ENCODE data around the gene MEIOSIN.

The MEIOSIN gene

GRCh38 chr19:45804140-45804958, 71.1 kb downstream of the MEIOSIN start:
- no peak for DNase-seq

DNA sequence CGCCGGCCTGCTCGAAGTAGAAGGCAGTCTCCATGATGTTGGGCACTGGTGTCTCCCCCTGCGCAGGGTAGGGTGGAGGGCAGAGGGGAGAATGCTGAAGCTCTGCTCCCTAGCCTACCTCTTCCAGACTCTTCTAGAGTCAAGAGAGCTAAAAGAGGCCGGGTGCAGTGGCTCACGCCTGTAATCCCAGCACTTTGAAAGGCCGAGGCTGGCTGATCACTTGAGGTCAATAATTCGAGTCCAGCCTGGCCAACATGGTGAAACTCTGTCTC, 71.7 kb downstream of the MEIOSIN start:
- DNase-seq, result no peak

GRCh38 chr19:45805719-45806118, 72.5 kb downstream of the MEIOSIN start:
- DNase-seq, result no peak

DNA sequence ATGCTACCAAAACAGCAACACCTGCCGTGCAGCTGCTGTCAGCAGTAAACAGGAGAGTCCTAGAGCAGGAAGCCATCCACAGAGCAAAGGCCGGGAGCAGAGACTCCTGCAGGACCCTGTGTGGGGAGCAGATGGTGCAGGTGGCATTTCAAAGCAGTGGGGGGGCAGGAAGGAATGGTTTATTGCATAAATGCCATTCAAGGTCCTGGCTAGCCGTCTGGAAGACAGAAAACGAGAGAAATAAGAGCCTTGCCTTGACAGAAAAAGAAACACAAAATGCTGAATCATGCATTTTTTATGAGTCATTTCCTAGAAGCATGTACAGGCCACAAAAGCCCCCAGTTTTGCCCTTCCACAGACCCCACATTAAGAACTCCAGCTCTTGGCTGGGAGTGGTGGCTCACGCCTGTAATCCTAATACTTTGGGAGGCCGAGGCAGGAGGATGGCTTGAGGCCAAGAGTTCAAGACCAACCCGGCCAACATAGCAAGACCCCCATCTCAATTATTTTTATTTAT, 76.5 kb downstream of the MEIOSIN start:
- DNase-seq, result peak; percentile 79 to 91

DNA sequence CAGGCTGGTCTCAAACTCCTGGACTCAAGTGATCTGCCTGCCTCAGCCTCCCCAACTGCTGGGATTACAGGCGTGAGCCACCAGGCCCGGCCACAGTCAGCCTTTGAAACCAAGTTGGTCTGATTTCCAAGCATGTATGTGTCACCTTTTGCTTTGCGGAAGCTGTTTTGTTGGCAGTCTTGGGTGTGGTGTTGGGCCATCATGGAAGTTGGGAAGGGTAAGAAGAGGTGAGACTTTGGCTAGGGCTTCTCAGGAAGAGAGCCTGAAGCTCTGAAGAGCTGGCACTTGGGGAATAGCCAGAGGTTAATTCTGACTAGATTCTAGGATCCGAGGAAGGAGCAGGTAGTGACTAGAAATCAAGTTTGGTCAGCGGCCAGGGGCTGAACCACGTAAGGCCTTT, 79.1 kb downstream of the MEIOSIN start:
- DNase-seq, result no peak
